Neural cell (in vitro differentiated cells): ENCODE results near the gene SVBP. TPM values are rescaled to one million over a fixed set of nuclear protein-coding genes. Genes with fewer than 3 reads are reported as not detected.

Experiments
- H2AFZ ChIP-seq: fragments of 200-600, 300-800 bp; sonication (generic), shearing (Covaris generic); 2 replicates; pipeline ENCODE4 v1.6.0; 2014; ENCODE audit warnings: low read depth, mild to moderate bottlenecking, antibody characterized with exemption, low read length, moderate library complexity
- H3F3A ChIP-seq: fragments of 200-600 bp; shearing (Covaris generic); 2 replicates; pipeline ENCODE4 v1.6.1; 2016; ENCODE audit warnings: mild to moderate bottlenecking, moderate library complexity, mixed read lengths, antibody characterized with exemption, low read length; ENCODE audit not compliant: insufficient read depth, poor library complexity, severe bottlenecking
- H3K27ac ChIP-seq: fragments of 200-600, 300-800 bp; sonication (generic), shearing (Covaris generic); 2 replicates; pipeline ENCODE4 v1.5.1; 2014; ENCODE audit warnings: mild to moderate bottlenecking, low read length, moderate library complexity
- H3K27me3 ChIP-seq: fragments of 300-800, 200-600 bp; sonication (generic), shearing (Covaris generic); 2 replicates; pipeline ENCODE4 v1.6.0; 2014; ENCODE audit warnings: mild to moderate bottlenecking, low read depth, low read length, moderate library complexity; ENCODE audit not compliant: insufficient read depth
- H3K36me3 ChIP-seq: fragments of 300-800, 200-600 bp; sonication (generic), shearing (Covaris generic); 2 replicates; pipeline ENCODE4 v1.5.1; 2014; ENCODE audit warnings: mild to moderate bottlenecking, antibody characterized with exemption, low read length, moderate library complexity; ENCODE audit not compliant: insufficient read depth
- H3K4me2 ChIP-seq: fragments of 300-800, 200-600 bp; sonication (generic), shearing (Covaris generic); 2 replicates; pipeline ENCODE4 v1.6.0; 2014; ENCODE audit warnings: mild to moderate bottlenecking, low read length
- H3K4me3 ChIP-seq: fragments of 300-800, 200-600 bp; sonication (generic), shearing (Covaris generic); 2 replicates; pipeline ENCODE4 v1.5.1; 2014; ENCODE audit warnings: mild to moderate bottlenecking, low read length, moderate library complexity
- H3K79me2 ChIP-seq: fragments of 200-600 bp; shearing (Covaris generic); replicated peaks from 2 replicates; pipeline ENCODE4 v1.6.0; 2014; ENCODE audit warnings: mild to moderate bottlenecking, low read length, moderate library complexity; ENCODE audit not compliant: insufficient read depth
- H3K9ac ChIP-seq: fragments of 300-800, 200-600 bp; sonication (generic), shearing (Covaris generic); 2 replicates; pipeline ENCODE4 v1.6.1; 2016; ENCODE audit warnings: mild to moderate bottlenecking, low read length, mixed read lengths
- H3K9me2 ChIP-seq: fragments of 200-600 bp; shearing (Covaris generic); 2 replicates; pipeline ENCODE4 v1.6.1; 2016; ENCODE audit warnings: mild to moderate bottlenecking, low read length, mixed read lengths; ENCODE audit not compliant: insufficient read depth
- H3K9me3 ChIP-seq: fragments of 200-600, 300-800 bp; sonication (generic), shearing (Covaris generic); 2 replicates; pipeline ENCODE4 v1.6.1; 2016; ENCODE audit warnings: mild to moderate bottlenecking, mixed run types, low read length, moderate library complexity, mixed read lengths
- H4K20me1 ChIP-seq: fragments of 200-600 bp; shearing (Covaris generic); 2 replicates; pipeline ENCODE4 v1.6.1; 2016; ENCODE audit warnings: mild to moderate bottlenecking, mixed run types; ENCODE audit not compliant: insufficient read depth
- EP300 ChIP-seq: fragments of 450-650 bp; conservative IDR thresholded peaks from 2 replicates; pipeline ENCODE4 v1.6.1; 2014; ENCODE audit warnings: antibody characterized with exemption, mild to moderate bottlenecking, moderate library complexity; ENCODE audit not compliant: poor library complexity, severe bottlenecking
- EZH2 ChIP-seq: fragments of 200-600, 300-800 bp; shearing (Covaris generic), sonication (generic); IDR thresholded peaks from 2 replicates; pipeline ENCODE4 v1.6.1; 2014; ENCODE audit warnings: antibody characterized with exemption, low read length, borderline replicate concordance, mild to moderate bottlenecking; ENCODE audit not compliant: insufficient read depth, poor library complexity, severe bottlenecking
- MXI1 ChIP-seq: fragments of 450-650 bp; conservative IDR thresholded peaks from 2 replicates; pipeline ENCODE4 v1.6.1; 2014; ENCODE audit warnings: antibody characterized with exemption, mild to moderate bottlenecking; ENCODE audit not compliant: poor library complexity, severe bottlenecking
- POLR2AphosphoS5 ChIP-seq: IDR thresholded peaks from 2 replicates; pipeline ENCODE4 v1.6.1; 2012
- RAD21 ChIP-seq: fragments of 450-650 bp; conservative IDR thresholded peaks from 2 replicates; pipeline ENCODE4 v1.6.1; 2014; ENCODE audit warnings: antibody characterized with exemption, mild to moderate bottlenecking, moderate library complexity
- SMC3 ChIP-seq: fragments of 450-650 bp; conservative IDR thresholded peaks from 2 replicates; pipeline ENCODE4 v1.6.1; 2014; ENCODE audit warnings: antibody characterized with exemption, mild to moderate bottlenecking, moderate library complexity; ENCODE audit not compliant: poor library complexity
- TAF1 ChIP-seq: IDR thresholded peaks from 2 replicates; pipeline ENCODE4 v1.6.1; 2012; ENCODE audit warnings: low read depth
- polyA plus RNA-seq: library from polyadenylated mRNA; depleted of rRNA; stranded (reverse); fragments of >200 nt; gene quantifications from 2 replicates; pipeline ENCODE4 v1.2.3, GENCODE V29; 2014
- TF ChIP-seq, protein P1 (sequence below): IDR thresholded peaks from 2 replicates; pipeline ENCODE4 v1.6.1; 2012; ENCODE audit warnings: borderline replicate concordance
- TF ChIP-seq, protein P2 (sequence below): fragments of 450-650 bp; IDR thresholded peaks from 2 replicates; pipeline ENCODE4 v1.5.1; 2014; ENCODE audit warnings: antibody characterized with exemption, mild to moderate bottlenecking, moderate library complexity; ENCODE audit not compliant: poor library complexity, severe bottlenecking

SVBP gene
- polyA plus RNA-seq, 1 donor from 2014 or later, result 231 TPM

DNA sequence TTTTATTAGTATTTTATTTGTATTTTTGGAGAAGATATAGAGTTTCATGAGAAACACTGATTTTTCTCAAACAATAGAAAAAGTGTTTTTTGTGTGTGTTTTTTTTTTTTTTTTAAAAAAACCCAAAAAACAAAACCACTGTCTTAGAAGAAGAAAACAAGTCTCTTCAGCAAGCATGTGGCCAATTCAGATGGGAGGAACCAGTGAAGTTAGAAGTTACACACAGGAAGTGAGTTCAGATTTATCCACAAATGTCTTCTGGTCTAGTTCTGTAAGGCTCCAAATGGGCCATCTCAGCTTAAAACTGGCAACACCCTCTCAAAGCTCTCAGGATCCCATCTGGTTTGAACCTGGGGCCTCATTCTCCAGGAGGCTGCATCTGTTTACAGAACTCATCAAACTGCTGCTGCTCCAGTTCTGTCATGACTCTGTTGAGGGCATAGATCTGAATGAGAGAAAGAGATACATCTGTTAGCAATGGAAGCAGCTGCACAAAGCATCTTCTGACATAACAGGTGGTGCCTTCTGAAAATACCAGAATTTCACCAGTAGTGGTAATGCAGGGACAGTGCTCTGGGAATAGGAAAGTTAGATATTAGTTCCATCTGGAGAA lies 10.0 kb downstream of the SVBP start:
- no peak overlapping the region for H3K9ac ChIP-seq
- peaks cover 10% of the 10 kb centered on the region for H3K79me2 ChIP-seq

DNA sequence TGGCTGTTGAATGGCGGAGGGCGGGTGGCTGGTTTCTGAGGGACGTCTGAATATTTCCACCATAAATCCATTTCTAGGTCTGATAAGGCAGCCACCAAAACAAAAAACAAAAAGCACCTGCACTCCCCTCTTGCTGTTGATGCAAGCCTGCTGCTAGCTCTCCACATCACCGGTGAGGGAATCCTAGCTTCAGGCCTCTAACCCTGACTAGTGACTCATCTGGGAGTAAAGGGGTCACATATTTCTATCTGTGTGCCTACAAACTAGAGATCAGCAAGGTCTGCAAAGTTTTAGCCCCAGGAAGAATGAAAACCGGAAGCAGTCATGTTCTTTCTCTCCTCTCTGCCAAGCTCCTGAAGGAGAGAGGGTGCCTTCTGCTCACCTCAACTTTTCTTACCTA lies 10.6 kb downstream of the SVBP start:
- no peak overlapping the region for H3K27ac ChIP-seq
- H3K79me2 ChIP-seq, result peaks cover 4% of the 10 kb centered on the region

More for the DNA sequence above, 10.0 kb downstream of the SVBP start:
- no peaks in the 10 kb centered on the region for H3K27me3 ChIP-seq
- H3K9me3 ChIP-seq, result no peaks in the 10 kb centered on the region
- no peaks in the 10 kb centered on the region for H3F3A ChIP-seq
- H3K4me2 ChIP-seq, result no peak overlapping the region
- no peak overlapping the region for H3K27ac ChIP-seq
- H4K20me1 ChIP-seq, result no peaks in the 10 kb centered on the region
- no peak for TF ChIP-seq TAF1
- no peak for TF ChIP-seq POLR2AphosphoS5
- no peak for TF ChIP-seq SMC3
- TF ChIP-seq, protein P1, sequence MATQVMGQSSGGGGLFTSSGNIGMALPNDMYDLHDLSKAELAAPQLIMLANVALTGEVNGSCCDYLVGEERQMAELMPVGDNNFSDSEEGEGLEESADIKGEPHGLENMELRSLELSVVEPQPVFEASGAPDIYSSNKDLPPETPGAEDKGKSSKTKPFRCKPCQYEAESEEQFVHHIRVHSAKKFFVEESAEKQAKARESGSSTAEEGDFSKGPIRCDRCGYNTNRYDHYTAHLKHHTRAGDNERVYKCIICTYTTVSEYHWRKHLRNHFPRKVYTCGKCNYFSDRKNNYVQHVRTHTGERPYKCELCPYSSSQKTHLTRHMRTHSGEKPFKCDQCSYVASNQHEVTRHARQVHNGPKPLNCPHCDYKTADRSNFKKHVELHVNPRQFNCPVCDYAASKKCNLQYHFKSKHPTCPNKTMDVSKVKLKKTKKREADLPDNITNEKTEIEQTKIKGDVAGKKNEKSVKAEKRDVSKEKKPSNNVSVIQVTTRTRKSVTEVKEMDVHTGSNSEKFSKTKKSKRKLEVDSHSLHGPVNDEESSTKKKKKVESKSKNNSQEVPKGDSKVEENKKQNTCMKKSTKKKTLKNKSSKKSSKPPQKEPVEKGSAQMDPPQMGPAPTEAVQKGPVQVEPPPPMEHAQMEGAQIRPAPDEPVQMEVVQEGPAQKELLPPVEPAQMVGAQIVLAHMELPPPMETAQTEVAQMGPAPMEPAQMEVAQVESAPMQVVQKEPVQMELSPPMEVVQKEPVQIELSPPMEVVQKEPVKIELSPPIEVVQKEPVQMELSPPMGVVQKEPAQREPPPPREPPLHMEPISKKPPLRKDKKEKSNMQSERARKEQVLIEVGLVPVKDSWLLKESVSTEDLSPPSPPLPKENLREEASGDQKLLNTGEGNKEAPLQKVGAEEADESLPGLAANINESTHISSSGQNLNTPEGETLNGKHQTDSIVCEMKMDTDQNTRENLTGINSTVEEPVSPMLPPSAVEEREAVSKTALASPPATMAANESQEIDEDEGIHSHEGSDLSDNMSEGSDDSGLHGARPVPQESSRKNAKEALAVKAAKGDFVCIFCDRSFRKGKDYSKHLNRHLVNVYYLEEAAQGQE, result no peak
- TF ChIP-seq, protein P2, sequence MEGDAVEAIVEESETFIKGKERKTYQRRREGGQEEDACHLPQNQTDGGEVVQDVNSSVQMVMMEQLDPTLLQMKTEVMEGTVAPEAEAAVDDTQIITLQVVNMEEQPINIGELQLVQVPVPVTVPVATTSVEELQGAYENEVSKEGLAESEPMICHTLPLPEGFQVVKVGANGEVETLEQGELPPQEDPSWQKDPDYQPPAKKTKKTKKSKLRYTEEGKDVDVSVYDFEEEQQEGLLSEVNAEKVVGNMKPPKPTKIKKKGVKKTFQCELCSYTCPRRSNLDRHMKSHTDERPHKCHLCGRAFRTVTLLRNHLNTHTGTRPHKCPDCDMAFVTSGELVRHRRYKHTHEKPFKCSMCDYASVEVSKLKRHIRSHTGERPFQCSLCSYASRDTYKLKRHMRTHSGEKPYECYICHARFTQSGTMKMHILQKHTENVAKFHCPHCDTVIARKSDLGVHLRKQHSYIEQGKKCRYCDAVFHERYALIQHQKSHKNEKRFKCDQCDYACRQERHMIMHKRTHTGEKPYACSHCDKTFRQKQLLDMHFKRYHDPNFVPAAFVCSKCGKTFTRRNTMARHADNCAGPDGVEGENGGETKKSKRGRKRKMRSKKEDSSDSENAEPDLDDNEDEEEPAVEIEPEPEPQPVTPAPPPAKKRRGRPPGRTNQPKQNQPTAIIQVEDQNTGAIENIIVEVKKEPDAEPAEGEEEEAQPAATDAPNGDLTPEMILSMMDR, result no peak
- H3K4me3 ChIP-seq, result no peak overlapping the region
- no peaks in the 10 kb centered on the region for H3K36me3 ChIP-seq
- no peak overlapping the region for H2AFZ ChIP-seq
- H3K9me2 ChIP-seq, result no peaks in the 10 kb centered on the region

More for the DNA sequence above, 10.6 kb downstream of the SVBP start:
- no peaks in the 10 kb centered on the region for H3K9me2 ChIP-seq
- no peaks in the 10 kb centered on the region for H3F3A ChIP-seq
- no peaks in the 10 kb centered on the region for H4K20me1 ChIP-seq
- H3K36me3 ChIP-seq, result no peaks in the 10 kb centered on the region
- no peak overlapping the region for H3K4me2 ChIP-seq
- no peak overlapping the region for H2AFZ ChIP-seq
- no peak overlapping the region for H3K9ac ChIP-seq
- H3K4me3 ChIP-seq, result no peak overlapping the region
- no peaks in the 10 kb centered on the region for H3K9me3 ChIP-seq
- no peak for TF ChIP-seq MXI1
- TF ChIP-seq, protein P2, result no peak
- TF ChIP-seq SMC3, result no peak
- TF ChIP-seq TAF1, result no peak
- no peak for TF ChIP-seq EP300
- no peak for TF ChIP-seq POLR2AphosphoS5
- TF ChIP-seq, protein P1, result no peak
- TF ChIP-seq RAD21, result no peak
- no peak for TF ChIP-seq EZH2
- no peaks in the 10 kb centered on the region for H3K27me3 ChIP-seq
